K562 (cell line): ENCODE data around the gene LYSMD1. TPM values are rescaled to one million over a fixed set of nuclear protein-coding genes. Genes with fewer than 3 reads are reported as not detected.

ENCODE experiments used
- AFF4 ChIP-seq: sonication (generic); formaldehyde crosslinking; IDR thresholded peaks from 2 replicates; pipeline ENCODE4 v1.8.0; 2023; ENCODE audit warnings: mild to moderate bottlenecking, missing genetic modification reagents
- ATF4 ChIP-seq: fragments of 450-650 bp; formaldehyde crosslinking; IDR thresholded peaks from 2 replicates; pipeline ENCODE4 v1.4.0; 2022; ENCODE audit warnings: mild to moderate bottlenecking, moderate library complexity
- BACH1 ChIP-seq: fragments of 200-800 bp; sonication (Bioruptor generic); IDR thresholded peaks from 2 replicates; pipeline ENCODE4 v1.6.1; 2016; ENCODE audit warnings: missing genetic modification characterization, missing compliant biosample characterization
- CREM ChIP-seq: IDR thresholded peaks from 2 replicates; pipeline ENCODE4 v1.6.1; 2014; ENCODE audit warnings: antibody characterized with exemption, low read depth
- CTBP1 ChIP-seq: fragments of 450-650 bp; IDR thresholded peaks from 2 replicates; pipeline ENCODE4 v1.6.1; 2016; ENCODE audit warnings: borderline replicate concordance
- FOSL1 ChIP-seq: fragments of 200-800 bp; sonication (Bioruptor generic); conservative IDR thresholded peaks from 2 replicates; pipeline ENCODE4 v1.6.1; 2016; ENCODE audit warnings: missing genetic modification characterization, missing compliant biosample characterization
- GABPB1 ChIP-seq: sonication (generic); formaldehyde crosslinking; IDR thresholded peaks from 2 replicates; pipeline ENCODE4 v1.8.0; 2022; ENCODE audit warnings: mild to moderate bottlenecking, missing genetic modification reagents
- MLLT1 ChIP-seq, 2 experiments: fragments of 450-650 bp; IDR thresholded peaks; 2 replicates each; pipeline ENCODE4 v1.6.1; 2016
- NCOA1 ChIP-seq: fragments of 450-650 bp; IDR thresholded peaks from 2 replicates; pipeline ENCODE4 v1.6.1; 2016; ENCODE audit warnings: low read depth
- NFYB ChIP-seq: IDR thresholded peaks from 2 replicates; pipeline ENCODE4 v1.6.1; 2011; ENCODE audit warnings: mild to moderate bottlenecking, moderate library complexity; ENCODE audit not compliant: insufficient read length; ENCODE audit errors: extremely low read depth
- NUFIP1 ChIP-seq: fragments of 450-650 bp; IDR thresholded peaks from 2 replicates; pipeline ENCODE4 v1.6.1; 2018; ENCODE audit not compliant: partially characterized antibody
- PHF8 ChIP-seq: fragments of 200-600 bp; sonication (generic); IDR thresholded peaks from 2 replicates; pipeline ENCODE4 v1.6.1; 2012; ENCODE audit warnings: mixed run types, mild to moderate bottlenecking, inconsistent platforms, low read length, moderate library complexity, borderline replicate concordance
- PHTF2 ChIP-seq: fragments of 250-450 bp; sonication (Bioruptor Pico); IDR thresholded peaks from 2 replicates; pipeline ENCODE4 v1.5.0; 2021; ENCODE audit warnings: mild to moderate bottlenecking
- RBFOX2 ChIP-seq: fragments of 200-400 bp; formaldehyde crosslinking; IDR thresholded peaks from 2 replicates; pipeline ENCODE4 v1.6.1; 2017; ENCODE audit warnings: low read depth, mild to moderate bottlenecking, low read length, moderate library complexity
- RUNX1 ChIP-seq: sonication (generic); IDR thresholded peaks from 2 replicates; pipeline ENCODE4 v1.6.1; 2016; ENCODE audit warnings: antibody characterized with exemption, low read depth
- STAT6 ChIP-seq: sonication (generic); formaldehyde crosslinking; IDR thresholded peaks from 2 replicates; pipeline ENCODE4 v1.8.1; 2023; ENCODE audit warnings: mild to moderate bottlenecking, missing genetic modification reagents
- TAF15 ChIP-seq: fragments of 200-400 bp; formaldehyde crosslinking; IDR thresholded peaks from 2 replicates; pipeline ENCODE4 v1.6.1; 2017; ENCODE audit warnings: mild to moderate bottlenecking, low read depth, low read length, moderate library complexity
- ZBTB7A ChIP-seq: IDR thresholded peaks from 2 replicates; pipeline ENCODE4 v1.6.1; 2011; ENCODE audit warnings: low read depth, mild to moderate bottlenecking, low read length, moderate library complexity, borderline replicate concordance; ENCODE audit not compliant: control insufficient read depth
- ZNF444 ChIP-seq: fragments of 250-450 bp; sonication (Bioruptor Pico); IDR thresholded peaks from 2 replicates; pipeline ENCODE4 v1.4.0; 2020; ENCODE audit warnings: mild to moderate bottlenecking, moderate library complexity
- ZNF778 ChIP-seq: fragments of 450-650 bp; formaldehyde crosslinking; IDR thresholded peaks from 2 replicates; pipeline ENCODE4 v1.4.0; 2020; ENCODE audit warnings: mild to moderate bottlenecking, moderate library complexity
- polyA plus RNA-seq, 8 experiments: library from polyadenylated mRNA; depleted of rRNA in 4 of 8; stranded (reverse) in 5 of 8; unstranded in 3 of 8; fragments of >200 nt; fragmentation: Nextera tagmentation in 2 of 8; fragmentation: Illumina TruSeq in 1 of 8; extraction: Ambion mirVana in 2 of 8; extraction: Trizol in 1 of 8; gene quantifications; 2 replicates each; pipeline versions ENCODE4 v1.2.1 to v1.2.3, GENCODE V29; 2011 to 2014; ENCODE audit warnings: inconsistent platforms in 1 of 8, missing spikeins in 1 of 8
- total RNA-seq, 7 experiments: library from RNA; depleted of rRNA in 6 of 7; stranded (reverse); fragments of >200 nt in 6 of 7; fragmentation: Illumina TruSeq in 2 of 7; extraction: Trizol in 2 of 7; gene quantifications; 2 replicates each; pipeline versions ENCODE4 v1.2.1 to v1.2.3, GENCODE V29; 2011 to 2021; ENCODE audit warnings: low replicate concordance in 1 of 7

Gene LYSMD1
- total and polyA plus RNA-seq, 9 of the 15 experiments (the other 6 are each of a cell fraction or from before 2014, with no cell fraction given) = 2.2 to 9.4 (median 6.0) TPM

GRCh38 chr1:151146412-151147131, 19.1 kb downstream of the LYSMD1 start, which contains the start of gene SEMA6C (continued):
- no peak for TF ChIP-seq AFF4
- no peak for TF ChIP-seq NUFIP1
- peak; percentile 67; the same call in 1 of the 2 replicates for TF ChIP-seq PHF8
- TF ChIP-seq ZNF444 (CRISPR knock-in tag) = no peak
- TF ChIP-seq NCOA1 = no peak
- peak; percentile 79 for TF ChIP-seq NFYB
- peak; percentile 82 for TF ChIP-seq RBFOX2
- peak; percentile 49; the same call in 1 of the 2 replicates for TF ChIP-seq ZBTB7A
- TF ChIP-seq GABPB1 = peak; percentile 38; the same call in 1 of the 2 replicates
- TF ChIP-seq STAT6 (CRISPR knock-in tag) = no peak
- 0 out of 2 replicates have a peak, but pooled peaks have one; percentile 2 for TF ChIP-seq CREM
- TF ChIP-seq MLLT1 (IDR thresholded peaks at IDR 0.05) = no peak
- TF ChIP-seq TAF15 = no peak
- 0 out of 2 replicates have a peak, but pooled peaks have one; percentile 27 for TF ChIP-seq FOSL1
- no peak for TF ChIP-seq PHTF2
- TF ChIP-seq RUNX1 = no peak
- TF ChIP-seq CTBP1 = peak; percentile 30; the same call in 1 of the 2 replicates
- no peak for TF ChIP-seq ZNF778 (CRISPR knock-in tag)
- TF ChIP-seq BACH1 = no peak
- no peak for TF ChIP-seq ATF4 (CRISPR knock-in tag)
